ENCODE data around the gene WDR7.

Gene WDR7

DNA sequence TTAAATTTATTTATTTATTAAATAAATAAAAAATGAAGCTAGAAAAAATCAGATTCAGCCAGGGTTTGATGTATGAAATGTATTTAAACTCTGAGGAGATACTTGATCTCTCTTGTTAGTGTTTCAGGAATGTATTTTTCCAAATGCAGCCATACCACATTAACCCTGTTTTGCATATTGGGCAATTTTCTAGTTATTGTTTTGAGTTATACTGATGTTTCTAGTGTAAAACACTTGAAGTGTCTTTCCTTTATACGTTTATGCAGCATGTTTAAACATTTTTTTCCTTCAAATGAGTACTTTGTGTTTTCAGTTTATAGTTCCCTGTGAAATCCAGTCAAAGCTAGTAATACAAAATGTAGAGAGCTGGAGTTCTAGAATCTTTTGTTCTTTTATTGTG, 69.9 kb downstream of the WDR7 start:
- Histone ChIP-seq H3K9me3 (ENCODE audit: control insufficient read depth, low read length) (no peaks in the 10 kb centered on the region), H3K27me3 (ENCODE audit: control insufficient read depth, insufficient read depth, low read length, poor library complexity, severe bottlenecking) (no peaks in the 10 kb centered on the region), H3K27ac (ENCODE audit: insufficient read depth, low read depth, low read length, poor library complexity, severe bottlenecking) (no peak overlapping the region), H3K4me3 (ENCODE audit: insufficient read depth, low read depth, low read length) (no peak overlapping the region), H3K36me3 (ENCODE audit: control insufficient read depth, insufficient read depth, low read length) (no peaks in the 10 kb centered on the region), H3K4me1 (ENCODE audit: control insufficient read depth, insufficient read depth, low read length) (no peaks in the 10 kb centered on the region)
- 90 to 91% methylated on average over 1 of the region's 1 CpG for WGBS, 2 experiments

- H3K27ac ChIP-seq (ENCODE audit: insufficient read depth, low read depth, low read length, poor library complexity, severe bottlenecking): no peak overlapping the region
- H3K4me1 ChIP-seq (ENCODE audit: control insufficient read depth, insufficient read depth, low read length): no peaks in the 10 kb centered on the region
- no peaks in the 10 kb centered on the region for H3K27me3 ChIP-seq (ENCODE audit: control insufficient read depth, insufficient read depth, low read length, poor library complexity, severe bottlenecking)
- H3K4me3 ChIP-seq (ENCODE audit: insufficient read depth, low read depth, low read length): no peak overlapping the region
- H3K36me3 ChIP-seq (ENCODE audit: control insufficient read depth, insufficient read depth, low read length): no peaks in the 10 kb centered on the region
- 92 to 100% methylated on average over 3 of the region's 3 CpGs for WGBS, 2 experiments
- H3K9me3 ChIP-seq (ENCODE audit: control insufficient read depth, low read length): no peaks in the 10 kb centered on the region
Observed at GRCh38 chr18:56721491-56721890, 70.3 kb downstream of the WDR7 start.

DNA sequence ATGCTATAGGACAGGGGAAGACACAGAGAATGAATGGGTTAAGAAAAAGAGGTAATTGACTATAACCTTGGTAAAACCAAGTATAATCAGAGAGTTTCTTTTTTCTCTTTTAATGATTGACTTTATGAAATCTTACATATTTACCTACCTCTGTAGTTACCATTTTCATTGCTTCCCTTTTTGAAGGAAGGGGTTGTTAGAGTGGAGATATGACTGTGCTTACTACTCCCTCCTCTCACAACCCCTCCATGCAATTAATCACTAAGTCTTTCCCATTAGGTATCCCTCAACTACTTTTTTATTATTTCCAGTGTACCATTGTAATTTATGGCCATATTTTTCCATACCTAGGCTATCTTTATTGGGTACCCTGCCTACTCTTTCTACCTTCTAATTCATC, 71.4 kb downstream of the WDR7 start:
- no peaks in the 10 kb centered on the region for H3K36me3 ChIP-seq (ENCODE audit: control insufficient read depth, insufficient read depth, low read length)
- H3K9me3 ChIP-seq (ENCODE audit: control insufficient read depth, low read length): no peaks in the 10 kb centered on the region
- H3K27ac ChIP-seq (ENCODE audit: insufficient read depth, low read depth, low read length, poor library complexity, severe bottlenecking): no peak overlapping the region
- H3K27me3 ChIP-seq (ENCODE audit: control insufficient read depth, insufficient read depth, low read length, poor library complexity, severe bottlenecking): no peaks in the 10 kb centered on the region
- no peak overlapping the region for H3K4me3 ChIP-seq (ENCODE audit: insufficient read depth, low read depth, low read length)
- no peaks in the 10 kb centered on the region for H3K4me1 ChIP-seq (ENCODE audit: control insufficient read depth, insufficient read depth, low read length)

GRCh38 chr18:56723068-56723467, 71.9 kb downstream of the WDR7 start:
- no peaks in the 10 kb centered on the region for H3K27me3 ChIP-seq (ENCODE audit: control insufficient read depth, insufficient read depth, low read length, poor library complexity, severe bottlenecking)
- no peak overlapping the region for H3K4me3 ChIP-seq (ENCODE audit: insufficient read depth, low read depth, low read length)
- H3K9me3 ChIP-seq (ENCODE audit: control insufficient read depth, low read length): no peaks in the 10 kb centered on the region
- WGBS, 2 experiments: 100% methylated on average over 1 of the region's 1 CpG
- H3K36me3 ChIP-seq (ENCODE audit: control insufficient read depth, insufficient read depth, low read length): no peaks in the 10 kb centered on the region
- no peak overlapping the region for H3K27ac ChIP-seq (ENCODE audit: insufficient read depth, low read depth, low read length, poor library complexity, severe bottlenecking)
- H3K4me1 ChIP-seq (ENCODE audit: control insufficient read depth, insufficient read depth, low read length): no peaks in the 10 kb centered on the region

DNA sequence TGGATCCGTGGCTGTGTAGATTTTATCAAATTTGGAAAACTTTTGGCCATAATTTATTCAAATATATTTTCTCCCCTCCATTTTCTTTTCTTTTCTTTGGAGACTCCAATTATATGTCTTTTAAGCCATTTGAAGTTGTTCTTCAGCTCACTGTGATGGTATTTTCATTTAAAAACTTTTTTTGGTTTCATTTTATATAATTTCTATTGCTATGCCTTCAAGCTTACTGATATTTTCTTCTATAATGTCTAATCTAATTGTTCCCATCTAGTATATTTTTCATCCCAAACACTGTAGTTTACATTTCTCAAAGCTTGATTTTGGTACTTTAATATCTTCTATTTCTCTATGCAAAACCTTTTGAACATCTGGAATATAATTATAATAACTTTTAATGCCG, 72.5 kb downstream of the WDR7 start:
- Histone ChIP-seq H3K4me3 (ENCODE audit: insufficient read depth, low read depth, low read length) (no peak overlapping the region), H3K27ac (ENCODE audit: insufficient read depth, low read depth, low read length, poor library complexity, severe bottlenecking) (no peak overlapping the region)
- WGBS, 2 experiments: no CpG with 5 or more reads among the region's 2 CpGs

DNA sequence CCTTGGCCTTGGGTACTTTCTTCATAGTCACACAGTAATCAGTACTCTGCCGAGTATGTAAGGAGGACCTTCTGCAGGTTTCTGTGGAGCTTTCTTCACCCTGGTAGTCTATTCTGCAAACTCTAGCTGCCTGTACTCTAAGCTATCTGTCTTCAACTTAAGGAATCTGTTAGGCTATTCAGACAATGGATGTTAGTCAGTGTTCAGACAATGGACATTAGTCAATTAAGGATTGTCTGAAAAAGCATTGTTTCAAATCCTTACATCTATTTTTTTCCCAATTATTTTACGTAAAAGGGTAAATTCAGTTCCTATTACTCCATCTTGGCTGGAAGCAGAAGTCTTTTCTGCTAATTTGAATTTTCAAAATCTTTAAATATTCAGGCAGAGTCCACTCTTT, 75.7 kb downstream of the WDR7 start:
- no peaks in the 10 kb centered on the region for H3K36me3 ChIP-seq (ENCODE audit: control insufficient read depth, insufficient read depth, low read length)
- H3K9me3 ChIP-seq (ENCODE audit: control insufficient read depth, low read length): no peaks in the 10 kb centered on the region
- no peaks in the 10 kb centered on the region for H3K27me3 ChIP-seq (ENCODE audit: control insufficient read depth, insufficient read depth, low read length, poor library complexity, severe bottlenecking)
- H3K4me3 ChIP-seq (ENCODE audit: insufficient read depth, low read depth, low read length): no peak overlapping the region
- H3K4me1 ChIP-seq (ENCODE audit: control insufficient read depth, insufficient read depth, low read length): no peaks in the 10 kb centered on the region
- WGBS, 2 experiments: 84 to 95% methylated on average over 2 of the region's 2 CpGs
- no peak overlapping the region for H3K27ac ChIP-seq (ENCODE audit: insufficient read depth, low read depth, low read length, poor library complexity, severe bottlenecking)

More for the DNA sequence above, 72.5 kb downstream of the WDR7 start:
- Histone ChIP-seq H3K4me1 (ENCODE audit: control insufficient read depth, insufficient read depth, low read length) (no peaks in the 10 kb centered on the region), H3K36me3 (ENCODE audit: control insufficient read depth, insufficient read depth, low read length) (no peaks in the 10 kb centered on the region), H3K27me3 (ENCODE audit: control insufficient read depth, insufficient read depth, low read length, poor library complexity, severe bottlenecking) (no peaks in the 10 kb centered on the region), H3K9me3 (ENCODE audit: control insufficient read depth, low read length) (no peaks in the 10 kb centered on the region)

DNA sequence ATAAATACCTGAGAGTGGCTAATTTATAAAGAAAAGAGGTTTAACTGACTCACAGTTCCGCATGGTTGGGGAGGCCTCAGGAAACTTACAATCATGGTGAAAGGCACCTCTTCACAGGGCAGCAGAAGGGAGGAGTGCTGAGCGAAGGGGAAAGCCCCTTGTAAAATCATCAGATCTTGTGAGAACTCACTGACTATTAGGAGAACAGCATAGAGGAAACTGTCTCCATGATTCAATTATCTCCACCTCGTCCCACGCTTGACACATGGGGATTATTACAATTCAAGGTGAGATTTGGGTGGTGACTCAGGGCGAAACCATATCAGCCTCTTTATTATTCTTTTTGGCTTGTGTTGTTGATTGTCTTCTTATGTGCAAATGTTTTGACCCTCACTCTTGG, 76.2 kb downstream of the WDR7 start:
- no peak overlapping the region for H3K27ac ChIP-seq (ENCODE audit: insufficient read depth, low read depth, low read length, poor library complexity, severe bottlenecking)
- no peaks in the 10 kb centered on the region for H3K4me1 ChIP-seq (ENCODE audit: control insufficient read depth, insufficient read depth, low read length)
- 84 to 89% methylated on average over 4 to 5 of the region's 5 CpGs for WGBS, 2 experiments
- H3K27me3 ChIP-seq (ENCODE audit: control insufficient read depth, insufficient read depth, low read length, poor library complexity, severe bottlenecking): no peaks in the 10 kb centered on the region
- no peaks in the 10 kb centered on the region for H3K36me3 ChIP-seq (ENCODE audit: control insufficient read depth, insufficient read depth, low read length)
- H3K9me3 ChIP-seq (ENCODE audit: control insufficient read depth, low read length): no peaks in the 10 kb centered on the region
- no peak overlapping the region for H3K4me3 ChIP-seq (ENCODE audit: insufficient read depth, low read depth, low read length)

DNA sequence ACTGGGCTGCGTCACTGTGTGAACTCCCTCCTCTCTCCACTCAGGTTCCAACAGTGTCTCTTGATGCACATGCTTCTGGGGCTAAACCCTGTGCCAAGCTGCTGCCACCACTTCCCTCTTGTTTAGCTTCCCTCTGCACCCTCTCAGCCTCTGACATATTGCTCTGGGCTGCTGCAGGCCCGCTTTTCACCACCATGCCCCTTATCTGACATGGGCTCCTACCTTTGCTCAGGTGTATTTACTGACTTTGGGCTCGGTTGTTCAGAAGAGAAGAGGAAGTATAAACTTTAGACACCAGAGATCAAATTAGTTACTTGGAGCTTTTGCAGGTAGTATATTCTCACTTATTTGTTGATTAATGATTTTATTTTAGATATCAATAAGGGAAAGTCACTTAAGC, 77.6 kb downstream of the WDR7 start:
- no peaks in the 10 kb centered on the region for H3K27me3 ChIP-seq (ENCODE audit: control insufficient read depth, insufficient read depth, low read length, poor library complexity, severe bottlenecking)
- WGBS, 2 experiments: 88 to 95% methylated on average over 2 to 3 of the region's 3 CpGs
- no peaks in the 10 kb centered on the region for H3K36me3 ChIP-seq (ENCODE audit: control insufficient read depth, insufficient read depth, low read length)
- no peak overlapping the region for H3K4me3 ChIP-seq (ENCODE audit: insufficient read depth, low read depth, low read length)
- no peak overlapping the region for H3K27ac ChIP-seq (ENCODE audit: insufficient read depth, low read depth, low read length, poor library complexity, severe bottlenecking)
- H3K9me3 ChIP-seq (ENCODE audit: control insufficient read depth, low read length): no peaks in the 10 kb centered on the region
- H3K4me1 ChIP-seq (ENCODE audit: control insufficient read depth, insufficient read depth, low read length): no peaks in the 10 kb centered on the region

DNA sequence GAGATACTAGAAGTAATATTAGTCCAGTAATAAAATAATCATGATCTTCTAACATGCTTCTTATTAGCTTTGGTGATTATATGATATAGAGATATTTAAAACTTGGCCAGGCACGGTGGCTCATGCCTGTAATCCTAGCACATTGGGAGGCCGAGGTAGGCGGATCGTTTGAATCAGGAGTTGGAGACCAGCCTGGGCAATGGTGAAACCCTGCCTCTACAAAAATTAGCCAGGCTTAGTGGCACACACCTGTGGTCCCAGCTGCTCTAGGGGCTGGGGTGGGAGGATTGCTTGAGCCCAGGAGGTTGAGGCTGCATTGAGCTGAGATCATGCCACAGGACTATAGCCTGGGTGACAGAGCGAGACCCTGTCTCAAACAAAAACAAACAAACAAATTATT, 87.0 kb downstream of the WDR7 start:
- Histone ChIP-seq H3K36me3 (ENCODE audit: control insufficient read depth, insufficient read depth, low read length) (no peaks in the 10 kb centered on the region), H3K4me3 (ENCODE audit: insufficient read depth, low read depth, low read length) (no peak overlapping the region), H3K4me1 (ENCODE audit: control insufficient read depth, insufficient read depth, low read length) (no peaks in the 10 kb centered on the region), H3K9me3 (ENCODE audit: control insufficient read depth, low read length) (no peaks in the 10 kb centered on the region), H3K27me3 (ENCODE audit: control insufficient read depth, insufficient read depth, low read length, poor library complexity, severe bottlenecking) (no peaks in the 10 kb centered on the region), H3K27ac (ENCODE audit: insufficient read depth, low read depth, low read length, poor library complexity, severe bottlenecking) (no peak overlapping the region)
- WGBS, 2 experiments: 85 to 93% methylated on average over 4 to 5 of the region's 5 CpGs

GRCh38 chr18:56739731-56740130, 88.6 kb downstream of the WDR7 start:
- Histone ChIP-seq H3K36me3 (ENCODE audit: control insufficient read depth, insufficient read depth, low read length) (no peaks in the 10 kb centered on the region), H3K9me3 (ENCODE audit: control insufficient read depth, low read length) (no peaks in the 10 kb centered on the region), H3K27me3 (ENCODE audit: control insufficient read depth, insufficient read depth, low read length, poor library complexity, severe bottlenecking) (no peaks in the 10 kb centered on the region), H3K27ac (ENCODE audit: insufficient read depth, low read depth, low read length, poor library complexity, severe bottlenecking) (no peak overlapping the region), H3K4me1 (ENCODE audit: control insufficient read depth, insufficient read depth, low read length) (no peaks in the 10 kb centered on the region), H3K4me3 (ENCODE audit: insufficient read depth, low read depth, low read length) (no peak overlapping the region)
- WGBS, 2 experiments: 83 to 100% methylated on average over 1 to 2 of the region's 2 CpGs

GRCh38 chr18:56740645-56741044, 89.5 kb downstream of the WDR7 start:
- Histone ChIP-seq H3K36me3 (ENCODE audit: control insufficient read depth, insufficient read depth, low read length) (no peaks in the 10 kb centered on the region), H3K4me3 (ENCODE audit: insufficient read depth, low read depth, low read length) (no peak overlapping the region), H3K27me3 (ENCODE audit: control insufficient read depth, insufficient read depth, low read length, poor library complexity, severe bottlenecking) (no peaks in the 10 kb centered on the region), H3K27ac (ENCODE audit: insufficient read depth, low read depth, low read length, poor library complexity, severe bottlenecking) (no peak overlapping the region), H3K9me3 (ENCODE audit: control insufficient read depth, low read length) (no peaks in the 10 kb centered on the region), H3K4me1 (ENCODE audit: control insufficient read depth, insufficient read depth, low read length) (no peaks in the 10 kb centered on the region)
- WGBS, 2 experiments: 69 to 73% methylated on average over 1 of the region's 1 CpG

Data from ectodermal cell (in vitro differentiated cells).